GM18519 (cell line): Measurements from ENCODE around the gene COL11A2.
"Not testable (repeated sequence)": the region's sequence is repeated elsewhere in the genome, so short reads cannot be mapped to it uniquely, and the experiment has no call there.

Experiments used
- ATAC-seq: cut with Tn5 transposase; IDR thresholded peaks from one replicate; pipeline ENCODE4 v1.9.1; 2021; ENCODE audit warnings: mild to moderate bottlenecking, moderate library complexity; ENCODE audit not compliant: unreplicated experiment, low FRiP score

COL11A2 gene

GRCh38 chr6:33160728-33161344 is 31.4 kb downstream of the COL11A2 start:
- no peak for ATAC-seq

DNA sequence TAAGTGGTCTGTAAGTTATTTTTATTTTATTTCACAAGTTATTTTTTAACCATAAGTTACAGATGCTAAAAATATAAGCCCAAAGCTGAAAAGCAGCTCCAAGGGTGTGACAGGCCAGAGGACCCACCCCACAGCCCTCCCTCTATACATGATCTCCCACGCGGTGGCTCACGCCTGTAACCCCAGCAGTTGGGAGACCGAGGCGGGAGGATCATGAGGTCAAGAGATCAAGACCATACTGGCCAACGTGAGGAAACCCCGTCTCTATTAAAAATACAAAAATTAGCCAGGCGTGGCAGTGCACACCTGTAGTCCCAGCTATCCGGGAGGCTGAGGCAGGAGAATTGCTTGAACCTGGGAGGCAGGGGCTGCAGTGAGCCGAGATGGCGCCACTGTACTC is 32.2 kb downstream of the COL11A2 start:
- no peak for ATAC-seq

- no peak for ATAC-seq
Observed at GRCh38 chr6:33156964-33157363, 35.3 kb downstream of the COL11A2 start.

- ATAC-seq: no peak
Observed at GRCh38 chr6:33156561-33156960, 35.7 kb downstream of the COL11A2 start.

- ATAC-seq: no peak
Observed at GRCh38 chr6:33154349-33154748, 37.9 kb downstream of the COL11A2 start.

DNA sequence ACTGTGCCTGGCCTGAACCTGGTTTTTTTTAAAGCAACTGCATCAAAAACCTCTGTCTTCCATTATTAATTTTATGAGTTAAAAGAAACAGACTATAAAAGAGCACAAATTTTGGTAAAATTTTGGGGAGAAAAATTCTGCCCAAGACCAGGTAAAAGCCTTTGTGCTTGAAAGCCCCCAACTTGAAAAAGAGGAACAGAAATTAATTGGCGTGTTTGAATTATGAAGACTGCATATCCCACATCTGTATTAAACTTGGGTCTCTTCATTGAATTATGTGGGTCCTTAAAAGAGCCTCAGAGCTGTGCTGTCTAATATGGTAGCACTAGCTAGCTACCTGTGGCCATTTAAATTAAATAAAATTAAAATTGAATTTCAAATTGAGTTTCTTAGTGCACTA is 41.2 kb downstream of the COL11A2 start:
- no peak for ATAC-seq

- not testable (repeated sequence) for ATAC-seq
Observed at GRCh38 chr6:33150560-33150959, 41.7 kb downstream of the COL11A2 start.

DNA sequence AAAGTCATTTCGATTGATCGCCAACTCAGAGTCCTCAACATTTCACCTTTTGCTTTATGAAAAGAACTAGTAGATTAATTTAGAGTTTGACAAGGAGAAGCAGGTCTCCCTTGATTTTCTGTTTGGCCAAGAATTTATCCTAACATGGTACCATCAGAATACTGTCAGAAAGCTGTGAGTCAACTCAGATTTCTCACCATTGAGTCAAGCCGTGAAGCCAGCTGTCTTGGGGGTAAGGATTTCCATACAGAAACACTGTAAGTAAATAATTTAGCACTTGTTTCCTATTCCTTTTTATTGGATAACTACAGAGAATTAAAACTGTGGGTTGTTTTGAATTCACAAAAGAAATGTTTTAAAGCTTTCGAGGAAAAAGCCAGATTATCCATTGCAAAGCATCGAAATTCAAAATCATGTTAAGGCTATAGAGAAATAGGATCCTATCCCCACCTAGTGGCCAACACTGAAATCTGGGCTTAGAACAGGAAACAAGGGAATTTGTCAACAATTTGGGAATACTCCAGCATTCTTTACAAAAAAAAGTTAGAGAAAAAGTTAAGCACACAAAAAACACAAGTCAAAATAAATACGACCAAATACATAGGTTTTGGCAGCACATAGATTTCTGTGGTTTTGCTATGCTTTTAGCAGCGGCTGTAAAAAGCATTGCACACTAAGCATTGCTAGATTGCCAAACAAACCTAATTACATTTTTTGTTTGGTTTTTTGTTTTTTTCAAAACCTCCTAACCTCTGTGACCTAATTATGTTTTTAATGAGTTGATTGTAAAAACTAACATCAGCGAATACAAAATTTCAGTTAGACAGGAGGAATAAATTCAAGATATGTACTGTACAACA is 44.2 kb downstream of the COL11A2 start:
- no peak for ATAC-seq

- ATAC-seq: no peak
Observed at GRCh38 chr6:33144373-33144772, 47.9 kb downstream of the COL11A2 start.

DNA sequence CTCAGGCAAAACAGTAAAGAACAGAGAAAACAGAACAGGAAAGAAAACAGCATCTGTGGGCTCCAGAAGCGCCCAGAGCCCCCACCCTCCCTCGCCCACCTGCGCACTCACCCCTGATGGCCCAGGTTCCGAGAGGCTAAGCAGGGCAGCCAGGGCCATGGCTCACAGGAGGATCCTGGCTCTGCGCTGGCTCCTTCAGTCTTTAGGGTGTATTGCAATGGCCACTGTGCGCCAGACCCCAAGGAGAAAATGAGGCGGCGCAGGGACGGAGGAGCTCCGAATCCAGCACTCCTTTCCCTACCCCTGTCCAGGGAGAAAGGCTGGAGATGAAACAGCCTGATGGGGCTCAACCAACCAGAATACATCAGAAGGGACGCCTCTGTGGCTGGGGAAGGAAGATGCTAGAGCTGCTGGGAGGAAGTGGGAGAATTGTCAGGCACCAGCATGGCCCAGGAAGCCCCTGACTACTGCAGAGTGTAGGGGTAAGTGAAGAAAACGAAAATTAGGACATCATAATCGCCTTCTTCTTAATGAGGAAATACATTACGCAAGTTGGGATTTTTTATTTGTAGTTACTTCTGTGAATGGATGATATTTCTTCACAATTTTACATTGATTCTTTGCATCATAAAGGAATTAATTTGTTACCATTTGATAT is 49.0 kb downstream of the COL11A2 start:
- no peak for ATAC-seq

DNA sequence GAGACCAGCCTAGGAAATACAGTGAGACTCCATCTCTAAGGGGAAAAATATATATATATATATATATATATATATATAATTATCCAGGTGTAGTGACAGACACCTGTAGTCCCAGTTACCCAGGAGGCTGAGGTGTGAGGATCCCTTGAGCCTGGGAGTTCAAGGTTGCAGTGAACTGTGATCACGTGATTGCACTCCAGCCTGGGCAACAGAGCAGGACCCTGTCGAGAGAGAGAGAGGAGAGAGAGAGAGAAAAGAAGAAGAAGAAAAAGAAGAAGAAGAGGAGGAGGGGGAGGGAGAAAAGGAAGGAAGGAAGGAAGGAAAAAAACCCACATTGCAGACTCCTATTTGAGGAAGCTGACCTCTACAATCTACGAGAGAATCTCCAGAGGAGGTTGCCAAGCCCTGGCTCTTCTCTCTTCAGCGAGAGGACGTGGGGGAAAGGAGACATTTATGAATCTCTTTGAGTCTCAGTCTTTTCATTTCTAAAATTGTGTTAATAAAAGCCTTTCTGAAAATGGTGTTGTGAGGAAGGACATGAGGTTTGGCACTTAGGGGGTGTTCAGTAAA is 49.7 kb downstream of the COL11A2 start:
- no peak for ATAC-seq

- ATAC-seq: no peak
Observed at GRCh38 chr6:33140556-33140955, 51.7 kb downstream of the COL11A2 start.

DNA sequence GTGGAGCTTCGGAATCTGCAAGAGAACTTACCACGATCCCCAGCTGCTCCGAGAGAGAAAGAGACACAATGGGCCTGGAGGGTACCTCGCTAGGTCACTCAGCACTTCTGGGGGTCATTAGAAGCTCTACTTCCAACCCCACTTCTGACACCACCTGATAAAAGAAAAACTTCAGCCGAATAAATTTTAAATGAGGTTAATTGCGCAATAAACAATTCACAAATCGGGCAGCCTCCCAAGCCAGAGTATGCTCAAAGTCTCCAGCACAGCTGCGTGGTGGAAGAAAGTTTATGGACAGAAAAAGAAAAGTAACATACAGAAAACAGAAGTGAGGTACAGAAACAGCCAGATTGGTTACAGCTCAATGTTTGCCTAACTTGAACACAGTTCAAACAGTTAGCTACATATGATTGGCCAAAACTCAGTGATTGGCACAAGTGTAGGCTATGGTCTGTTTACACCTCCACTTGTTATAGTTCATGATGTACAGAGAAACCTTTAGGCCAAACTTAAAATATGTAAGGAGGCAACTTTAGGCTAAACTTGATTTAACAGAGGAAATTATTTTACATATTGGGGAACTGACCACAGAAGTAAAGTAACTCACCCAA is 52.6 kb downstream of the COL11A2 start:
- no peak for ATAC-seq

- no peak for ATAC-seq
Observed at GRCh38 chr6:33136310-33136900, 55.9 kb downstream of the COL11A2 start.

DNA sequence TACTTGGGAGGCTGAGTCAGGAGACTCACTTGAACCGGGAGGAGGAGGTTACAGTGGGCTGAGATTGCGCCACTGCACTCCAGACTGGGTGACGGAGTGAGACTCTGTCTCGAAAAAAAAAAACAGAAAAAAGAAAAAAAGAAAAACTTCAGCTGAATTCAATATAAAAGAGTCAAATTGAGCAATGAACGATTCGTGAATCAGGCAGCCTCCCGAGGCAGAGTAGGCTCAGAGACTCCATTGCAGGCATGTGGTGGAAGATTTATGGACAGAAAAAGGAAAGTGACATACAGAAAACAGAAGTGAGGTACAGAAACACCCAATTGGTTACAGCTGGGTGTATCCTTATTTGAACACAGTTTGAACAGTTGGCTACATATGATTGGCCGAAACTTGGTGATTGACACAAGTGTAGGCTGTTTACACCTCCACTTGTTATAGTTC is 60.2 kb downstream of the COL11A2 start:
- no peak for ATAC-seq

GRCh38 chr6:33128318-33128717 is 63.9 kb downstream of the COL11A2 start:
- ATAC-seq: no peak

- no peak for ATAC-seq
Observed at GRCh38 chr6:33126101-33126714, 66.1 kb downstream of the COL11A2 start.

GRCh38 chr6:33124947-33125346 is 67.3 kb downstream of the COL11A2 start:
- ATAC-seq: no peak

DNA sequence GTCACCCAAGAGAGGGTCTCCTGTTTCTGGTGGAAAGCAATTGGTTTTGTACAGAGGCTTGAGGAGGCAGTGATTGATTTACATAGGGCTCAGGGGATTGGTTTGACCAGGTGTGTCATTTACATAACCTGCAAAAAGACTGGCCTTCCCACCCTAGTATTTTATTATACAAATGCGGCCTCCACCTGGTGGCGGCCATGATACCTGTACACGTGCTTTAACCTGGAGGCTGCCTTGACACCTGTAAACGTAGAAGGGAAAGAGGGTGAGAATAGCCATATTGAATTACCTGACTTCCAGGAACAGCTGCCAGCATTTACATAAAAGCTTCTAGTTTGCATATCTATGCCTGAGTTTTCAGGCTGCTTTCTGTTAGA is 67.8 kb downstream of the COL11A2 start:
- no peak for ATAC-seq
